ENCODE measurements around the gene NTF4. TPM values are rescaled to one million over a fixed set of nuclear protein-coding genes. Genes with fewer than 3 reads are reported as not detected.

The NTF4 gene, protein sequence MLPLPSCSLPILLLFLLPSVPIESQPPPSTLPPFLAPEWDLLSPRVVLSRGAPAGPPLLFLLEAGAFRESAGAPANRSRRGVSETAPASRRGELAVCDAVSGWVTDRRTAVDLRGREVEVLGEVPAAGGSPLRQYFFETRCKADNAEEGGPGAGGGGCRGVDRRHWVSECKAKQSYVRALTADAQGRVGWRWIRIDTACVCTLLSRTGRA
- not detected in 2 replicates for total RNA-seq (2012; rRNA removed)

DNA sequence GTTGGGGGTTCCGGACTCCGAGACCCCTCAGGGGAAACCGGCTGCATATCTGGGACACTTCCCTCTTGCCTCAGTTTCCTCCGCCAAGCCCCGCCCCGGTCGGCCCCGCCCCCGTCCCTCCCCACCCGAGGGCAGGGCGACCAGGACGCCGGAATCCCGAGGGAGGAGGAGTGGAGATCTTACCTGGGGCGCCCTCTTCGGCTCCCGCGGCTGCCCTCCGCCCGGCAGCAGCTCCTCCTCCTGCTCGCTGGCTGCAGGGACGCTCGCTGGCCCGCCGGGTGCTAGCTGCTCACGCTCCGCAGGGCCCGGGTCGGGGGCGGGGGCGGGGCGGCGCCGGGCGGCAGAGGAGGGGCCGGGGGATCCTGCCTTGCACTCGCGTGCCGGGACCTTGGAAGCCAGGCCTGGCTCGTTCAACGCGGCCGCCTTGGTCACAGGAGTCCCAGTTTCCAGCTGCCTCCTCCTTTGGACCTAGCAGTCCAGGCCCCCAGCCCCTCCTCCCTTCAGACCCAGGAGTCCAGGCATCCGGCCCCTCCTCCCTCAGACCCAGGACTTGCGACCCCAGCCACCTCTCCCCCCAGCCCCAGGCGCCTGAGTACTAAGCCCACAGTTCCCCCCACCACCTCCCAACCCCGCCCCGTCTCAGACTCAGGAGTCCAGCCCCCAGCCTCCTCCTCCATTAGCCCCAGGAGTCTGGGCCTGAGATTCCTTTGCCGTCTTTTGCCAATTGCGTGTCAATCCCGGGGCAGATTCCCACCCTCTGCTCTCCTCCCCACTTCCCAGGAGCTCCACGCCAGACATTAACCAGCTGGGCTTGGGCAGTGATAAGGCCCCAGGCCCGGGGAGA, at the start of gene NTF4:
NTF4 (minus strand) TSS at position 51 of the 844 bp plus-strand sequence. CDS start 2,821 bp downstream, outside the sequence.
- Histone ChIP-seq H3K9me3 (replicated peaks; ENCODE audit: low read length) (no peaks in the 10 kb centered on the region), H3K4me2 (ENCODE audit: low read length) (peak within 1 kb of the TSS; percentile 44), H3K4me3 (ENCODE audit: low read length) (no peak within 1 kb of the TSS), H3K9ac (ENCODE audit: low read depth, low read length) (no peak within 1 kb of the TSS), H3K36me3 (ENCODE audit: insufficient read depth, low read length) (no peaks in the 10 kb centered on the region), H3K27me3 (ENCODE audit: control insufficient read depth, insufficient read depth, low read length) (peaks cover 21% of the 10 kb centered on the region), H3K4me1 (ENCODE audit: control insufficient read depth, insufficient read depth, low read length) (peaks cover 5% of the 10 kb centered on the region)

DNA sequence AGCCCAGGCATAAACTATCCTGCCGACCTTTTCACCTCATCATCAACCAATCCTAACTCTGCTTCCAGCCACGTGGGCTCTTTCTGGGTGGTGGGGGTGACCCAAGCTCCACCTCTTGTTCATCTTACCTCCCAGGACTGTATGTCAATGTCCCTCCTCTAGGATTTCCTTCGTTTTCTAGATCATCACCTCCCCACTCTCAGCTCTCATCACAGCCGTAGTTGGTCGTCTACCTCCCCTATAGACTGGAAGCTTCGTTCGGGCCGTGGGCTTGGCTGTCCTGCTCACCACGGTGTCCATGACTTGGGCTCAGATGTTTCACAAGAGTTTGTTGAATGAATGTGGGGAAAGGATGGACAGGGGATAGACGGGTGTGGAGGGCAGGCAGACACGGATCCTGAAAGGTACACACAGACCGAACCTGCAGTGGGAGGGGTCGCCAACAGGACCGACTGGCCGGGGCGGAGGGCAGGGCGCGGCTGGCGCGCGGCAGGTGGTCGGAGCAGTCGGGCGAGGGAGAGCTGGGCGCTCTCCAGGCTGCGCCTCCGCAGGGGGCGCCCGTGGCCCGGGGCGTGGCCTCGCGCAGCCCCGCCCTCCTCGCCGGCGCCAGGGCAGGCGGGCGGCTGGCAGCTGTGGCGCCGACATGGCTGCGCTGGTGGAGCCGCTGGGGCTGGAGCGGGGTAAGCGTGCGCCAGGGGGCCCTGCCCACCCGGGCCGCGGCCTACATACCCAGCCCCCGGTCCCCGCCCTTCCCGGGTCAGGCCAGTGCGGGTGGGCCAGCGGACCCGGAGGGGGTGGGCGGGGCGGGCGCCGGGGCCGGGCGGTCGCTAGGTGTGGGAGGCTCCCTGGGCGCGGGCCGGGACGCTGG, 49.4 kb upstream of the NTF4 start, which contains the start of gene LIN7B:
LIN7B (plus strand) TSS at position 609 of the 868 bp plus-strand sequence; CDS start at position 644, 35 bp downstream.
- Histone ChIP-seq H3K9me3 (replicated peaks; ENCODE audit: low read length) (no peaks in the 10 kb centered on the region), H3K4me1 (ENCODE audit: control insufficient read depth, insufficient read depth, low read length) (peaks cover 31% of the 10 kb centered on the region), H3K4me2 (ENCODE audit: low read length) (peak within 1 kb of the TSS; percentile 87), H3K36me3 (ENCODE audit: insufficient read depth, low read length) (peaks cover 15% of the 10 kb centered on the region), H3K9ac (ENCODE audit: low read depth, low read length) (peak within 1 kb of the TSS; percentile 85), H3K27me3 (ENCODE audit: control insufficient read depth, insufficient read depth, low read length) (no peaks in the 10 kb centered on the region), H3K4me3 (ENCODE audit: low read length) (peak within 1 kb of the TSS; percentile 94)

DNA sequence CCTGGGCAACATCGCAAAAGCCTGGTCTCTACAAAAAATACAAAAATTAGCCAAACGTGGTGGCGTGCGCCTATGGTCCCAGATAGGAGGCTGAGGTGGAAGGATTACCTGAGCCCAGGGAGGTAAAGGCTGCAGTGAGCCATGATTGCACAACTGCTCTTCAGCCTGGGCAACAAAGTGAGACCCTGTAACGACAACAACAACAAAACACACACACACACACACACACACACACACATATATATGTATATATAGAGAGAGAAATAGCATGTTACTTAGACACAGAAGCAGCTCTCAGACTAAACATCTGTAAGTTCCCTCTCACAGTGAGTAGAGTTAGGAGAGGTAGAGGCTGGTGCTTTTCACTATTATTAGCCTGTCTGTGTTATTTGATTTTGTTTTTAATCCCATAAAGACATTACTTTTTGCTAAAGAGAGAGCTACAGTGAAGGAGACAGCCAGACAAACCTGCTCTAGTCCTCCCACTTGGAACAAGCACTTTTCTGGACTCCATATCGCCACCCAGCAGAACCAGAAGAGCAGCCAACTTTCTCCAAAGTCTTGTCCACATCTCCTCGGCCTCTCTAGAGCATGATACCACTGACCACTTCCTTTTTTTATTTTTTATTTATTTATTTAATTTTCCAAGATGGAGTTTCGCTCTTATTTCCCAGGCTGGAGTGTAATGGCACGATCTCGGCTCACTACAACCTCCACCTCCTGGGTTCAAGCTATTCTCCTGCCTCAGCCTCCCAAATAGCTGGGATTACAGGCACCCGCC, 46.8 kb upstream of the NTF4 start:
- H3K36me3 ChIP-seq (ENCODE audit: insufficient read depth, low read length) = peaks cover 41% of the 10 kb centered on the region
- H3K4me1 ChIP-seq (ENCODE audit: control insufficient read depth, insufficient read depth, low read length) = peaks cover 19% of the 10 kb centered on the region
- H3K9ac ChIP-seq (ENCODE audit: low read depth, low read length) = no peak overlapping the region
- no peak overlapping the region for H3K4me3 ChIP-seq (ENCODE audit: low read length)
- H3K9me3 ChIP-seq (replicated peaks; ENCODE audit: low read length) = no peaks in the 10 kb centered on the region
- no peak overlapping the region for H3K4me2 ChIP-seq (ENCODE audit: low read length)
- no peaks in the 10 kb centered on the region for H3K27me3 ChIP-seq (ENCODE audit: control insufficient read depth, insufficient read depth, low read length)

DNA sequence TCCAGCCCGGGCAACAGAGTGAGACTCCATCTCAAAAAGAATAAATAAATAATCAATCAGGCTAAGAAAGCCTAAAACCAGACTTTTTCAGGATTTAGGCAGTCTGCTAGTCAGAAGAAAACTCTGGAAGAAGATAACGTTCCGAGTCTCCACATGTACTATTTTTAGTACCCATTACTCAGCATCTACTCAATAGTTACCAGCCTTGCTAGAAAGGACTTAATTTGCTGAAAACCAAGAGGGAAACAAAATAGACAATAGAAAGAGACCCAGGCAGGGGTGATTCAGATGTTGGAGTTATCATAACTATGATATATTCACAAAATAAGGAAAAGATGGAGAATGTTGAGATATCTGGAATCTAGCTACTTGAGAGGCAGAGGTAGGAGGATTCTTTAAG, 45.9 kb upstream of the NTF4 start:
- Histone ChIP-seq H3K4me1 (ENCODE audit: control insufficient read depth, insufficient read depth, low read length) (peaks cover 19% of the 10 kb centered on the region), H3K9me3 (replicated peaks; ENCODE audit: low read length) (no peaks in the 10 kb centered on the region), H3K36me3 (ENCODE audit: insufficient read depth, low read length) (peaks cover 45% of the 10 kb centered on the region), H3K27me3 (ENCODE audit: control insufficient read depth, insufficient read depth, low read length) (no peaks in the 10 kb centered on the region), H3K9ac (ENCODE audit: low read depth, low read length) (no peak overlapping the region), H3K4me3 (ENCODE audit: low read length) (no peak overlapping the region), H3K4me2 (ENCODE audit: low read length) (no peak overlapping the region)

DNA sequence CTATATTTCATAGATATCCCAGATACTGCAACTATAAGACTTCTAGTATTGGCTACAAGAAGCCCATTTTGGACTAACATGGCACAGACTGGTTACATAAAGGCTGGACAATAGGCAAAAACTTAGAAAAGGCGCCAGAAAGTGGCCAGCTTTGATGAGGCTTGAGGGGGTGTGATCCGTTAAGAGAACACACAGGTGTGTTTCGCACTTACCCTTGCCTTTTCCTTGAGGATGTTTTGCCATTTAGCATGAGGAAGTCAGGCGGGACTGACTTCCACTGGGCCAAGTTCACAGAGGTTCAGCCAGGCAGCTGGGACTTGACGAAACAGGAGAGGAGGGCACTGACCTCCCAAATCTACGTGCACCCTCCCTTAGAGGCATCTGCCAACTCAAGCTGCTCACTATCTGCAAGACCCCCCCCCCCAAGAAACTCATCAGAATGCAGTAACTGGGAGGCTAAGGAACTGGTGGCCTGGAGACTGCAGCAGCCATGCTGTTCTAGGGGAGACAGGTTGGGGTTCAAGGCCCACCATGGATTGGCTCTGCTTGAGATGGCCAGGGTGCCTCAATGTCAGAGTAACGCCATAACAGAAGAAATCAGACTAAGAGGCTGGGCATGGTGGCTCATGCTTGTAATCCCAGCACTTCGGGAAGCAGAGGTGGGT, 45.1 kb upstream of the NTF4 start:
- Histone ChIP-seq H3K4me3 (ENCODE audit: low read length) (no peak overlapping the region), H3K4me1 (ENCODE audit: control insufficient read depth, insufficient read depth, low read length) (peaks cover 14% of the 10 kb centered on the region), H3K4me2 (ENCODE audit: low read length) (no peak overlapping the region), H3K36me3 (ENCODE audit: insufficient read depth, low read length) (peaks cover 52% of the 10 kb centered on the region), H3K27me3 (ENCODE audit: control insufficient read depth, insufficient read depth, low read length) (no peaks in the 10 kb centered on the region), H3K9me3 (replicated peaks; ENCODE audit: low read length) (no peaks in the 10 kb centered on the region), H3K9ac (ENCODE audit: low read depth, low read length) (no peak overlapping the region)

DNA sequence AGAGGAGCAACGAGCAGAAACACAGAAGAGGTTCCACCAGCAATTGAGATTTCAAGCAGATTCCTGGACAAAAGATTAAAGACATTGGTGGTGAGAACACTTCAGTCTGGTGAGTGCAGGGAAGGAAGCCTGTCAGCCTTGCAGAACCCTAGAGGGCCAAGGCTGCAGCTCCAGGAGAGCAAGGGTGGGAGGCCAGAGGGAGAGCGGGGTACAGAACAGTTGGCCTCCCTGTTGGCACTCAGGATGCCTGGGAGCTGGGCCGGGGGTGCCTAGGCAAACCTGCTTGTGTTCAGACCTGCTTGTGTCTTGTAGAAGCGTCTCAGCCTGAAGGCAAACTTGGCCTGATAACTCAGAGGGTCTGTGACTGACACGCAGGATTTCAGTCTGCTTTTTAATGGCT, 44.4 kb upstream of the NTF4 start:
- Histone ChIP-seq H3K4me1 (ENCODE audit: control insufficient read depth, insufficient read depth, low read length) (peaks cover 13% of the 10 kb centered on the region), H3K36me3 (ENCODE audit: insufficient read depth, low read length) (peaks cover 59% of the 10 kb centered on the region), H3K4me2 (ENCODE audit: low read length) (no peak overlapping the region), H3K9me3 (replicated peaks; ENCODE audit: low read length) (no peaks in the 10 kb centered on the region), H3K9ac (ENCODE audit: low read depth, low read length) (no peak overlapping the region), H3K4me3 (ENCODE audit: low read length) (no peak overlapping the region), H3K27me3 (ENCODE audit: control insufficient read depth, insufficient read depth, low read length) (no peaks in the 10 kb centered on the region)

DNA sequence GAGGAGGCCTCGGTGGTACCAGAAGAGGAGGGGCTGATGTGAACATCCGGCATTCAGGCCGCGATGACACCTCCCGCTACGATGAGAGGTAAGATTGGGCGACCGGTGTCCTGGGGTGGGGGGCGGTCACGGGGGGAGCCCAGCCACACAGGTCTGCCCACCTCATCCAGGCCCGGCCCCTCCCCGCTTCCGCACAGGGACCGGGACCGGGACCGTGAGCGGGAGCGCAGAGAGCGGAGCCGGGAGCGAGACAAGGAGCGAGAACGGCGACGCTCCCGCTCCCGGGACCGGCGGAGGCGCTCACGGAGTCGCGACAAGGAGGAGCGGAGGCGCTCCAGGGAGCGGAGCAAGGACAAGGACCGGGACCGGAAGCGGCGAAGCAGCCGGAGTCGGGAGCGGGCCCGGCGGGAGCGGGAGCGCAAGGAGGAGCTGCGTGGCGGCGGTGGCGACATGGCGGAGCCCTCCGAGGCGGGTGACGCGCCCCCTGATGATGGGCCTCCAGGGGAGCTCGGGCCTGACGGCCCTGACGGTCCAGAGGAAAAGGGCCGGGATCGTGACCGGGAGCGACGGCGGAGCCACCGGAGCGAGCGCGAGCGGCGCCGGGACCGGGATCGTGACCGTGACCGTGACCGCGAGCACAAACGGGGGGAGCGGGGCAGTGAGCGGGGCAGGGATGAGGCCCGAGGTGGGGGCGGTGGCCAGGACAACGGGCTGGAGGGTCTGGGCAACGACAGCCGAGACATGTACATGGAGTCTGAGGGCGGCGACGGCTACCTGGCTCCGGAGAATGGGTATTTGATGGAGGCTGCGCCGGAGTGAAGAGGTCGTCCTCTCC, 43.2 kb upstream of the NTF4 start:
- Histone ChIP-seq H3K36me3 (ENCODE audit: insufficient read depth, low read length) (peaks cover 68% of the 10 kb centered on the region), H3K9ac (ENCODE audit: low read depth, low read length) (no peak overlapping the region), H3K9me3 (replicated peaks; ENCODE audit: low read length) (no peaks in the 10 kb centered on the region)

DNA sequence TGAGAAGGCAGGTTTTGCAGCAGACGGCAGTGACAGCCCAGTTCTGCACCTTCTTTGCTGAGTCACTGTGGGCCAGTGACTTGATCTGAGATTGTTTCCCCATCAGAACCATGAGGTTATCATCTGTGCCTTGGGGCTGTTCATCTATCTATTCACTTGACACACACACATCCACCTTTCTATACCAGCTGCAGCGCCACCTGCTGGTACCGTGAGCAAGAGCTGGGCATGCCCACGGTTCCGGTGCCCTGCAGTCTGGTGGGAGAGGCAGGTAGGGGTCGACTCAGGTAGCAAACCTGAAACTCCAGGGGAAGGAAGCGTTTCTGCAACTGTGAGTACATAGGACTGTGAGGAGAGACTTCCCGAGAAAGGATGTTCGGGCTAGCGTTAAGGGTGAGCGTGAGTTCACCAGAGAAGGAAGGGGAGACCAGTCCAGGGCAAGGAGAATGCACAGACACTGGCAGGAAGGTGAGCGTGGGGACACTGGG, 42.1 kb upstream of the NTF4 start:
- Histone ChIP-seq H3K4me2 (ENCODE audit: low read length) (no peak overlapping the region), H3K4me1 (ENCODE audit: control insufficient read depth, insufficient read depth, low read length) (peaks cover 8% of the 10 kb centered on the region), H3K9ac (ENCODE audit: low read depth, low read length) (no peak overlapping the region), H3K27me3 (ENCODE audit: control insufficient read depth, insufficient read depth, low read length) (no peaks in the 10 kb centered on the region), H3K9me3 (replicated peaks; ENCODE audit: low read length) (no peaks in the 10 kb centered on the region), H3K36me3 (ENCODE audit: insufficient read depth, low read length) (peaks cover 77% of the 10 kb centered on the region), H3K4me3 (ENCODE audit: low read length) (no peak overlapping the region)

More for the DNA sequence above, 43.2 kb upstream of the NTF4 start:
- H3K27me3 ChIP-seq (ENCODE audit: control insufficient read depth, insufficient read depth, low read length) = no peaks in the 10 kb centered on the region
- no peak overlapping the region for H3K4me2 ChIP-seq (ENCODE audit: low read length)
- H3K4me3 ChIP-seq (ENCODE audit: low read length) = no peak overlapping the region
- H3K4me1 ChIP-seq (ENCODE audit: control insufficient read depth, insufficient read depth, low read length) = peaks cover 8% of the 10 kb centered on the region

DNA sequence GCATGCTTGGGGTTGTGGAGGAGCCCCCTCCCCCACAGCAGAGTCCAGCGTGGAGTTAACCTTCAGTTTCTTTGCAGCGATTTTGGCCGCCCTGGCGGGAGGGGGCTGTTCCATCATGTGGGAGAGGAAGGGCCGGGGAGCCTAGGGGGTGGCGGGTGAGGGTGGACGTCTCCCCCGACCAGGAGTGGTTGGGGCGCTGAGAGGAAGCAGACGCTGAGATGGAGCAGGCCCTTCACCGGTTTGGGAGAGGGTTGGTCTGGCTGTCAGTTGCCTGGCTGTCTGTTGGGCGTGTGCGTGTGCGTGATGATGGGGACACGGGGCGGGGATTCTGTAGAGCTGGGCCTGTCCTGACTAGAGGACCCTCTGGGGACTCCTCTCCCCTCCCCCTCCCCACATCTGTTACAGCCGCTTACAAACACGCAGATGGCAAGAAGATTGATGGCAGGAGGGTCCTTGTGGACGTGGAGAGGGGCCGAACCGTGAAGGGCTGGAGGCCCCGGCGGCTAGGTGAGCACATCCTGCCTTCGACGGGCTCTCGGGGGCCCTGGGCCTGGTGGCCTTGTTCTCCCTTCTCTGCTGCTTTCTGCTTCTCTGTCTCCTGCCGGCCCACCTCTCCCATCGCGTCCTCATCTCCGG, 39.7 kb upstream of the NTF4 start:
- H3K4me2 ChIP-seq (ENCODE audit: low read length) = no peak overlapping the region
- no peak overlapping the region for H3K4me3 ChIP-seq (ENCODE audit: low read length)
- no peaks in the 10 kb centered on the region for H3K27me3 ChIP-seq (ENCODE audit: control insufficient read depth, insufficient read depth, low read length)
- no peaks in the 10 kb centered on the region for H3K9me3 ChIP-seq (replicated peaks; ENCODE audit: low read length)
- no peak overlapping the region for H3K9ac ChIP-seq (ENCODE audit: low read depth, low read length)
- H3K4me1 ChIP-seq (ENCODE audit: control insufficient read depth, insufficient read depth, low read length) = no peaks in the 10 kb centered on the region
- peaks cover 85% of the 10 kb centered on the region for H3K36me3 ChIP-seq (ENCODE audit: insufficient read depth, low read length)
